Ovary (tissue), 3 donors: ENCODE data around the gene SERP2.

Experiments used
- POLR2A ChIP-seq: fragments of 450-650 bp; IDR thresholded peaks from one replicate; pipeline ENCODE4 v1.6.1; 2017; ENCODE audit warnings: antibody characterized with exemption, mild to moderate bottlenecking, moderate library complexity
- TF ChIP-seq, protein P1 (sequence below), 3 donors: fragments of 450-650 bp in 2 of 3; fragments of 200-600 bp in 1 of 3; IDR thresholded peaks; one replicate each; pipeline versions ENCODE4 v1.5.1 to v1.8.0; 2016 to 2022; ENCODE audit warnings: antibody characterized with exemption in 3 of 3, mild to moderate bottlenecking in 1 of 3
- donor health status: DM: no; HTN: no; CAD: no.

DNA sequence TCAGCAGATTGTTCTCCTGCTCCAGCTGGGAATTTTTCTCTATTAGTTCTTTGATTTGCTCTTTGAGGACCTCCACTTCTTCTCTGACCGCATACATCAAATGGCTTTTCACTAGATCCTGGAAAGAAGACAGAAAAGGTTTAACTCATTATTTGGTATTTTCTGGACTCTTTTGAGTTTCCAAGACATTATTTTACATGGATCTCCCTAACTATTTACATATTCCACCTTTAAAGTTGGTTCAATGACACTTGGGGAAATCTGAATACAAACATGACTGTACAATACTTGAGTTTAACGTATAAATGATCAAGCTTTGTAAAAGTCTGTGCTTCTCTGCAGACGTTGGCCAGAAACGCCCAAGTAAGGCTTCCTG, 61.1 kb downstream of the SERP2 start:
- TF ChIP-seq, protein P1, sequence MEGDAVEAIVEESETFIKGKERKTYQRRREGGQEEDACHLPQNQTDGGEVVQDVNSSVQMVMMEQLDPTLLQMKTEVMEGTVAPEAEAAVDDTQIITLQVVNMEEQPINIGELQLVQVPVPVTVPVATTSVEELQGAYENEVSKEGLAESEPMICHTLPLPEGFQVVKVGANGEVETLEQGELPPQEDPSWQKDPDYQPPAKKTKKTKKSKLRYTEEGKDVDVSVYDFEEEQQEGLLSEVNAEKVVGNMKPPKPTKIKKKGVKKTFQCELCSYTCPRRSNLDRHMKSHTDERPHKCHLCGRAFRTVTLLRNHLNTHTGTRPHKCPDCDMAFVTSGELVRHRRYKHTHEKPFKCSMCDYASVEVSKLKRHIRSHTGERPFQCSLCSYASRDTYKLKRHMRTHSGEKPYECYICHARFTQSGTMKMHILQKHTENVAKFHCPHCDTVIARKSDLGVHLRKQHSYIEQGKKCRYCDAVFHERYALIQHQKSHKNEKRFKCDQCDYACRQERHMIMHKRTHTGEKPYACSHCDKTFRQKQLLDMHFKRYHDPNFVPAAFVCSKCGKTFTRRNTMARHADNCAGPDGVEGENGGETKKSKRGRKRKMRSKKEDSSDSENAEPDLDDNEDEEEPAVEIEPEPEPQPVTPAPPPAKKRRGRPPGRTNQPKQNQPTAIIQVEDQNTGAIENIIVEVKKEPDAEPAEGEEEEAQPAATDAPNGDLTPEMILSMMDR (IDR thresholded peaks at IDR 0.05): no peak
- TF ChIP-seq POLR2A: no peak
